OCI-LY7 (cell line): ENCODE data around the gene ENOX1.

ENCODE experiments used
- EZH2phosphoT487 ChIP-seq: fragments of 200-600 bp; sonication (generic); IDR thresholded peaks from 2 replicates; pipeline ENCODE4 v1.6.1; 2018; ENCODE audit warnings: low read depth, borderline replicate concordance, mild to moderate bottlenecking, mixed run types, antibody characterized with exemption, low read length, moderate library complexity, mixed read lengths
- TF ChIP-seq, protein P1 (sequence below): fragments of 200-600 bp; sonication (generic); conservative IDR thresholded peaks from 2 replicates; pipeline ENCODE4 v1.5.1; 2014; ENCODE audit warnings: mild to moderate bottlenecking, antibody characterized with exemption, low read length, moderate library complexity, mixed read lengths

GRCh38 chr13:43434191-43434590, 352.6 kb downstream of the ENOX1 start:
- TF ChIP-seq, protein P1, sequence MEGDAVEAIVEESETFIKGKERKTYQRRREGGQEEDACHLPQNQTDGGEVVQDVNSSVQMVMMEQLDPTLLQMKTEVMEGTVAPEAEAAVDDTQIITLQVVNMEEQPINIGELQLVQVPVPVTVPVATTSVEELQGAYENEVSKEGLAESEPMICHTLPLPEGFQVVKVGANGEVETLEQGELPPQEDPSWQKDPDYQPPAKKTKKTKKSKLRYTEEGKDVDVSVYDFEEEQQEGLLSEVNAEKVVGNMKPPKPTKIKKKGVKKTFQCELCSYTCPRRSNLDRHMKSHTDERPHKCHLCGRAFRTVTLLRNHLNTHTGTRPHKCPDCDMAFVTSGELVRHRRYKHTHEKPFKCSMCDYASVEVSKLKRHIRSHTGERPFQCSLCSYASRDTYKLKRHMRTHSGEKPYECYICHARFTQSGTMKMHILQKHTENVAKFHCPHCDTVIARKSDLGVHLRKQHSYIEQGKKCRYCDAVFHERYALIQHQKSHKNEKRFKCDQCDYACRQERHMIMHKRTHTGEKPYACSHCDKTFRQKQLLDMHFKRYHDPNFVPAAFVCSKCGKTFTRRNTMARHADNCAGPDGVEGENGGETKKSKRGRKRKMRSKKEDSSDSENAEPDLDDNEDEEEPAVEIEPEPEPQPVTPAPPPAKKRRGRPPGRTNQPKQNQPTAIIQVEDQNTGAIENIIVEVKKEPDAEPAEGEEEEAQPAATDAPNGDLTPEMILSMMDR, result no peak
- TF ChIP-seq EZH2phosphoT487, result no peak
